Measurements from ENCODE around the gene ZGRF1.

DNA sequence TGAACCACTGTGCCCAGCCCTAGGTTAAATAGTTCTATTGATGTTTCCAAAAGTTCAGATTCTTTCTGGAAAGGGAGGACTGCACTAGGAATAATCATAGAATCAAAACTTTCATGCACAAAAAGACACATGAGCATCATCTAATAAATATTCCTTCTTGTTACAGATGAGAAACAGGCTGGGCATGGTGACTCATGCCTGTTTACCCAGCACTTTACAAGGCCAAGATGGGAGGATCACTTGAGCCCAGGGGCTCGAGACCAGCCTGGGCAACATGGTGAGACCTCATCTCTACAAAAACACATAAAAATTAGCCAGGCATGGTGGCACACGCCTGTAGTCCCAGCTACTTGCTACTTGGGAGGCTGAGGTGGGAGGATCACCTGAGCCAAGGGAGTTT is 27.9 kb upstream of the ZGRF1 start:
- TF ChIP-seq POLR2A (IDR thresholded peaks at IDR 0.05), result no peak
- TF ChIP-seq, protein P1, sequence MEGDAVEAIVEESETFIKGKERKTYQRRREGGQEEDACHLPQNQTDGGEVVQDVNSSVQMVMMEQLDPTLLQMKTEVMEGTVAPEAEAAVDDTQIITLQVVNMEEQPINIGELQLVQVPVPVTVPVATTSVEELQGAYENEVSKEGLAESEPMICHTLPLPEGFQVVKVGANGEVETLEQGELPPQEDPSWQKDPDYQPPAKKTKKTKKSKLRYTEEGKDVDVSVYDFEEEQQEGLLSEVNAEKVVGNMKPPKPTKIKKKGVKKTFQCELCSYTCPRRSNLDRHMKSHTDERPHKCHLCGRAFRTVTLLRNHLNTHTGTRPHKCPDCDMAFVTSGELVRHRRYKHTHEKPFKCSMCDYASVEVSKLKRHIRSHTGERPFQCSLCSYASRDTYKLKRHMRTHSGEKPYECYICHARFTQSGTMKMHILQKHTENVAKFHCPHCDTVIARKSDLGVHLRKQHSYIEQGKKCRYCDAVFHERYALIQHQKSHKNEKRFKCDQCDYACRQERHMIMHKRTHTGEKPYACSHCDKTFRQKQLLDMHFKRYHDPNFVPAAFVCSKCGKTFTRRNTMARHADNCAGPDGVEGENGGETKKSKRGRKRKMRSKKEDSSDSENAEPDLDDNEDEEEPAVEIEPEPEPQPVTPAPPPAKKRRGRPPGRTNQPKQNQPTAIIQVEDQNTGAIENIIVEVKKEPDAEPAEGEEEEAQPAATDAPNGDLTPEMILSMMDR (IDR thresholded peaks at IDR 0.05), result no peak

Measured in esophagus squamous epithelium (tissue), 4 donors.